ENCODE measurements around the gene OR2L2. TPM values are rescaled to one million over a fixed set of nuclear protein-coding genes. Genes with fewer than 3 reads are reported as not detected.

OR2L2 gene
- total RNA-seq, 1 donor from 2014 or later: 0.14 TPM

DNA sequence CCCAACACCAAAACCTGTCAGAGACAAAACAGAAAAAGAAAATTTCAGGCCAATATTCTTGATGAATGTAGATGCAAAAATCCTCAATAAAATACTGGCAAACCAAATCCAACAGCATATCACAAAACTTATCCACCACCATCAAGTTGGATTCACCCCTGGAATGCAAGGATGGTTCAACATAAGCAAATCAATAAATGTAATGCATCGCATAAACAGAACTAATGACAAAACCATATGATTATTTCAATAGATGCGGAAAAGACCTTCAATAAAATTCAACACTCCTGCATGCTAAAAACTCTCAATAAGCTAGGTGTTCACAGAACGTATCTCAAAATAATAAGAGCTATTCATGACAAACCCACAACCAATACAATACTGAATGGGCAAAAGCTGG is 20.2 kb upstream of the OR2L2 start:
- Mint-ChIP-seq H3K27me3 (no peaks in the 10 kb centered on the region), H3K4me3 (ENCODE audit: low read depth) (no peak overlapping the region), H3K27ac (no peak overlapping the region), H3K9me3 (ENCODE audit: low read depth) (peaks cover 63% of the 10 kb centered on the region), H3K36me3 (ENCODE audit: insufficient read depth) (peaks cover 2% of the 10 kb centered on the region), H3K4me1 (ENCODE audit: low read depth) (no peaks in the 10 kb centered on the region)
- DNase-seq (ENCODE audit: low spot score, unreplicated experiment): no peak
- TF ChIP-seq, protein P1, sequence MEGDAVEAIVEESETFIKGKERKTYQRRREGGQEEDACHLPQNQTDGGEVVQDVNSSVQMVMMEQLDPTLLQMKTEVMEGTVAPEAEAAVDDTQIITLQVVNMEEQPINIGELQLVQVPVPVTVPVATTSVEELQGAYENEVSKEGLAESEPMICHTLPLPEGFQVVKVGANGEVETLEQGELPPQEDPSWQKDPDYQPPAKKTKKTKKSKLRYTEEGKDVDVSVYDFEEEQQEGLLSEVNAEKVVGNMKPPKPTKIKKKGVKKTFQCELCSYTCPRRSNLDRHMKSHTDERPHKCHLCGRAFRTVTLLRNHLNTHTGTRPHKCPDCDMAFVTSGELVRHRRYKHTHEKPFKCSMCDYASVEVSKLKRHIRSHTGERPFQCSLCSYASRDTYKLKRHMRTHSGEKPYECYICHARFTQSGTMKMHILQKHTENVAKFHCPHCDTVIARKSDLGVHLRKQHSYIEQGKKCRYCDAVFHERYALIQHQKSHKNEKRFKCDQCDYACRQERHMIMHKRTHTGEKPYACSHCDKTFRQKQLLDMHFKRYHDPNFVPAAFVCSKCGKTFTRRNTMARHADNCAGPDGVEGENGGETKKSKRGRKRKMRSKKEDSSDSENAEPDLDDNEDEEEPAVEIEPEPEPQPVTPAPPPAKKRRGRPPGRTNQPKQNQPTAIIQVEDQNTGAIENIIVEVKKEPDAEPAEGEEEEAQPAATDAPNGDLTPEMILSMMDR (IDR thresholded peaks at IDR 0.05; ENCODE audit: unreplicated experiment): no peak

DNA sequence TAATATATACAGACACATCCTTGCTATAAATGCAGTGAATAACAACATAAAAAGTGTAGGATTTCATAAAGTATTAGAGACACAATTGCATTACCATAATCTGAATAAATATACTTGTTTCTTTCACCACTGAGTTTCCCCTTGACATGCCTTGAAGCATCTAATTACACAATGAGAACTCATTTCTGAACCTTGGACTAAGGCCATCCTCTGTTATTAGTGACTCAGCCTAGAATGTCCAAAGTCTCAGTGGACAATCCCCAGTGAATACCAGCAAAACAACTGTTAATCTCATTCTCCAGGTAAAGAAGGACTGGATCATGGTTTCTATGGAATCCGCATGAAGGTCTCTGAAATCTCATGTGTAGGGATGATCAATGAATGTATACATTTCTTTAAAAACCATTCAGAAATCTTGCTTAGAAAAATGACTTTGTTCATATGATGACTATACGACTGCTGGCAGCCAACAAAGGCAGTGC is 16.6 kb upstream of the OR2L2 start, which contains the start of gene OR2L5:
TSS of gene OR2L5 (plus strand) at position 432 of the 482 bp plus-strand sequence. CDS start 8,288 bp downstream, outside the sequence.
- Mint-ChIP-seq H3K27me3 (no peaks in the 10 kb centered on the region), H3K4me1 (ENCODE audit: low read depth) (no peaks in the 10 kb centered on the region), H3K9me3 (ENCODE audit: low read depth) (peaks cover 72% of the 10 kb centered on the region), H3K4me3 (ENCODE audit: low read depth) (no peak within 1 kb of the TSS), H3K27ac (no peak within 1 kb of the TSS), H3K36me3 (ENCODE audit: insufficient read depth) (peaks cover 2% of the 10 kb centered on the region)
- TF ChIP-seq, protein P1 (IDR thresholded peaks at IDR 0.05; ENCODE audit: unreplicated experiment): no peak
- DNase-seq (ENCODE audit: low spot score, unreplicated experiment): no peak

DNA sequence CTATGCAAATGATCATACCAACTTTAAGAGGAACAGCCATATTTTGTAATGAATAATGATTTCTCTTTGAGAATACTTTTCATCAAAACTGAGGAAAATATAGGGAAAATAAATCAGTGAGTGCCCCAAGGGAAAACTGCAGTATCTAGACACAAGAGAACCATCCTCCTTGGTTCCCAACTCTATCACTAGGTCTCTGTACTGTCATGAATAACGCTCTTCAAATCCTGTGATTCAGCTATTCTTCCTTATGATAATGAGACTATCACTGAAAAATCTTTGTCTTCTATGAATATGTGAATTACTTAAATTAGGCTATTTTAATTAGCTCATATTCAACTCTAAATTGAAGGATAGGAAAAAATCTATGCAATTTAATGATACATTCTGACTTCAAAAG is 14.1 kb upstream of the OR2L2 start:
- DNase-seq (ENCODE audit: low spot score, unreplicated experiment): no peak
- TF ChIP-seq, protein P1 (IDR thresholded peaks at IDR 0.05; ENCODE audit: unreplicated experiment): no peak
- no peaks in the 10 kb centered on the region for H3K4me1 Mint-ChIP-seq (ENCODE audit: low read depth)
- H3K9me3 Mint-ChIP-seq (ENCODE audit: low read depth): peaks cover 63% of the 10 kb centered on the region
- H3K4me3 Mint-ChIP-seq (ENCODE audit: low read depth): no peak overlapping the region
- no peaks in the 10 kb centered on the region for H3K36me3 Mint-ChIP-seq (ENCODE audit: insufficient read depth)
- no peaks in the 10 kb centered on the region for H3K27me3 Mint-ChIP-seq
- H3K27ac Mint-ChIP-seq: no peak overlapping the region

DNA sequence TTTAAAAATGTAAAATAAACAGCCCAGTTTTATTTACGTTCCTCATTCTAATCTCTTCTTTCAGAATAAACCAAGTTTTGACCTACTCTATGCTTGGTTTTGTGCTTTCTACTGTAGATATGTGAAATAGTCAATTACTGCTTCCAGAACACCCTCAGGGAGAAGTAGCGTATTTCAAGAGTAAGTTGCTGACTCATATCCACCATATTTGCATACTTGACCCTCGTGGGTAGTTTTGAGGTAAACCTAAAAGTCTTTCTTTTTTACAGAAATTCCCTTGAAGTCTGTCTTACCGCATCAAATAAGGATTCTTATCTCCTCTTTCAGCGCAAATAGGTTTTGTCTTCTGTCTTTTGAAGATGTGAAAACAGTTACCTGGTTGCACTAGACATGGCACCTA is 15.3 kb downstream of the OR2L2 start:
- no peak for DNase-seq (ENCODE audit: low spot score, unreplicated experiment)
- TF ChIP-seq, protein P1 (IDR thresholded peaks at IDR 0.05; ENCODE audit: unreplicated experiment): no peak
- H3K4me3 Mint-ChIP-seq (ENCODE audit: low read depth): no peak overlapping the region
- no peaks in the 10 kb centered on the region for H3K4me1 Mint-ChIP-seq (ENCODE audit: low read depth)
- no peaks in the 10 kb centered on the region for H3K27me3 Mint-ChIP-seq
- H3K36me3 Mint-ChIP-seq (ENCODE audit: insufficient read depth): no peaks in the 10 kb centered on the region
- H3K9me3 Mint-ChIP-seq (ENCODE audit: low read depth): peaks cover 56% of the 10 kb centered on the region
- H3K27ac Mint-ChIP-seq: no peak overlapping the region

DNA sequence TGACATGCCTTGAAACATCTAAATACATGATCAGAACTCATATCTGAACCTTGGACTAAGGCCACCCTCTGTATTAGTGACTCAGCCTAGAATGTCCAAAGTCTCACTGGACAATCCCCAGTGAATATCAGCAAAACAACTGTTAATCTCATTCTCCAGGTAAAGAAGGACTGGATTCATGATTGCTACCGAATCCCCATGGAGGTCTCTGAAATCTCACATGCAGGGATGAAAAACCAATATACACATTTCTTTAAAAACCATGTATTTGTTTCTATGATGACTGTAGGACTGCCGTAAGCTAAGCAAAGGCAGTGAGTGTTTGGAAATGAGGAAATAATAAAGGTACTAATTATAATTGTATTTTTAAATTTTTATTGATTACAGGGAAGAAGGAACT is 16.7 kb downstream of the OR2L2 start, which contains the start of gene OR2L3:
TSS of gene OR2L3 (plus strand) at position 301 of the 400 bp plus-strand sequence. CDS start 13,846 bp downstream, outside the sequence.
- no peak within 1 kb of the TSS for H3K4me3 Mint-ChIP-seq (ENCODE audit: low read depth)
- no peaks in the 10 kb centered on the region for H3K36me3 Mint-ChIP-seq (ENCODE audit: insufficient read depth)
- TF ChIP-seq, protein P1 (IDR thresholded peaks at IDR 0.05; ENCODE audit: unreplicated experiment): no peak
- no peaks in the 10 kb centered on the region for H3K4me1 Mint-ChIP-seq (ENCODE audit: low read depth)
- H3K9me3 Mint-ChIP-seq (ENCODE audit: low read depth): peaks cover 54% of the 10 kb centered on the region
- no peak within 1 kb of the TSS for H3K27ac Mint-ChIP-seq
- DNase-seq (ENCODE audit: low spot score, unreplicated experiment): no peak
- no peaks in the 10 kb centered on the region for H3K27me3 Mint-ChIP-seq

Data from progenitor cell of endocrine pancreas (in vitro differentiated cells).